Measurements from ENCODE around the gene APOD.

GRCh38 chr3:195568630-195569029, 15.1 kb downstream of the APOD start:
- no peak for TF ChIP-seq CREB1 (IDR thresholded peaks at IDR 0.05)
- TF ChIP-seq MAX (IDR thresholded peaks at IDR 0.05) = no peak
